Right atrium auricular region (tissue), 2 donors: ENCODE measurements around the gene KRTAP1-5. TPM values are rescaled to one million over a fixed set of nuclear protein-coding genes. Genes with fewer than 3 reads are reported as not detected.

Experiments used
- DNase-seq: peaks from one replicate; pipeline ENCODE4 v3.0.0-alpha.2; 2019; ENCODE audit warnings: low spot score
- H3K27ac ChIP-seq, 2 donors: fragments of 200-600 bp; sonication (generic); 1 replicate in 1 of 2; 2 replicates in 1 of 2; pipeline ENCODE4 v1.5.1; 2016 to 2019
- H3K27me3 ChIP-seq, 2 donors: fragments of 200-600 bp; sonication (generic); one replicate each; pipeline versions ENCODE4 v1.5.1 to v1.6.0; 2017 to 2019
- H3K36me3 ChIP-seq: fragments of 200-600 bp; sonication (generic); one replicate; pipeline ENCODE4 v1.5.1; 2016
- H3K4me1 ChIP-seq, 2 donors: fragments of 200-600 bp; sonication (generic); one replicate each; pipeline versions ENCODE4 v1.5.1 to v1.6.0; 2017 to 2019
- H3K4me3 ChIP-seq, 2 donors: fragments of 200-600 bp; sonication (generic); 1 replicate in 1 of 2; 2 replicates in 1 of 2; pipeline ENCODE4 v1.5.1; 2017 to 2019; ENCODE audit warnings: mild to moderate bottlenecking in 1 of 2, moderate library complexity in 1 of 2
- H3K9me3 ChIP-seq, 2 donors: fragments of 200-600 bp; sonication (generic); one replicate each; pipeline ENCODE4 v1.5.1; 2019
- CTCF ChIP-seq, 2 donors: fragments of 200-600 bp; sonication (generic); IDR thresholded peaks; one replicate each; pipeline ENCODE4 v1.5.1; 2019; ENCODE audit warnings: antibody characterized with exemption in 2 of 2
- total RNA-seq, 2 donors: library from RNA; depleted of rRNA; stranded (reverse); fragments of >200 nt; gene quantifications; one replicate each; pipeline ENCODE4 v1.1.0, GENCODE V29; 2016

KRTAP1-5 gene
- total RNA-seq, 2 donors from 2014 or later = not detected

GRCh38 chr17:40984226-40984625 is 42.8 kb downstream of the KRTAP1-5 start, which contains the start of gene KRT40:
Gene KRT40, minus strand, starts transcription at chr17:40984326. Its CDS starts 53 bp downstream, at chr17:40984273.
- no peaks in the 10 kb centered on the region for H3K36me3 ChIP-seq
- no peaks in the 10 kb centered on the region for H3K27me3 ChIP-seq
- no peak within 1 kb of the TSS for H3K4me3 ChIP-seq
- DNase-seq = no peak
- TF ChIP-seq CTCF (IDR thresholded peaks at IDR 0.05) = no peak
- H3K9me3 ChIP-seq = no peaks in the 10 kb centered on the region
- H3K4me1 ChIP-seq = no peaks in the 10 kb centered on the region
- H3K27ac ChIP-seq = no peak within 1 kb of the TSS

- Histone ChIP-seq H3K4me1 (no peaks in the 10 kb centered on the region), H3K9me3 (no peaks in the 10 kb centered on the region), H3K36me3 (no peaks in the 10 kb centered on the region), H3K27ac (no peak overlapping the region), H3K4me3 (no peak overlapping the region), H3K27me3 (no peaks in the 10 kb centered on the region)
- no peak for DNase-seq
- no peak for TF ChIP-seq CTCF (IDR thresholded peaks at IDR 0.05)
Observed at GRCh38 chr17:40981115-40981514, 45.9 kb downstream of the KRTAP1-5 start.

GRCh38 chr17:40980596-40980995 is 46.4 kb downstream of the KRTAP1-5 start:
- no peak for TF ChIP-seq CTCF (IDR thresholded peaks at IDR 0.05)
- H3K9me3 ChIP-seq = no peaks in the 10 kb centered on the region
- H3K4me3 ChIP-seq = no peak overlapping the region
- H3K27me3 ChIP-seq = no peaks in the 10 kb centered on the region
- H3K4me1 ChIP-seq = no peaks in the 10 kb centered on the region
- H3K27ac ChIP-seq = no peak overlapping the region
- no peaks in the 10 kb centered on the region for H3K36me3 ChIP-seq
- no peak for DNase-seq

- TF ChIP-seq CTCF (IDR thresholded peaks at IDR 0.05) = no peak
- Histone ChIP-seq H3K4me3 (no peak overlapping the region), H3K27ac (no peak overlapping the region), H3K4me1 (no peaks in the 10 kb centered on the region), H3K9me3 (no peaks in the 10 kb centered on the region), H3K27me3 (no peaks in the 10 kb centered on the region), H3K36me3 (no peaks in the 10 kb centered on the region)
- no peak for DNase-seq
Observed at GRCh38 chr17:40980117-40980516, 46.9 kb downstream of the KRTAP1-5 start.

GRCh38 chr17:40978575-40979151 is 48.3 kb downstream of the KRTAP1-5 start:
- no peaks in the 10 kb centered on the region for H3K9me3 ChIP-seq
- no peak for TF ChIP-seq CTCF (IDR thresholded peaks at IDR 0.05)
- H3K4me1 ChIP-seq = no peaks in the 10 kb centered on the region
- H3K27me3 ChIP-seq = no peaks in the 10 kb centered on the region
- DNase-seq = no peak
- no peak overlapping the region for H3K4me3 ChIP-seq
- H3K36me3 ChIP-seq = no peaks in the 10 kb centered on the region
- H3K27ac ChIP-seq = no peak overlapping the region

Other genes starting within 250 kb of the KRTAP1-5 start
- not detected for gene KRT27, start 244.7 kb downstream of the KRTAP1-5 start, total RNA-seq
- not detected for gene KRT28, start 227.2 kb downstream of the KRTAP1-5 start, total RNA-seq
- gene KRT10, start 204.6 kb downstream of the KRTAP1-5 start, total RNA-seq = 10 to 100 TPM; 18.9 to 21.5 TPM
- not detected for gene KRT12, start 160.0 kb downstream of the KRTAP1-5 start, total RNA-seq
- gene KRT20, start 142.0 kb downstream of the KRTAP1-5 start, total RNA-seq = not detected
- not detected for gene KRT23, start 89.6 kb downstream of the KRTAP1-5 start, total RNA-seq
- gene KRT39, start 60.3 kb downstream of the KRTAP1-5 start, total RNA-seq = not detected
- gene KRT40, start 42.9 kb downstream of the KRTAP1-5 start, total RNA-seq = not detected
- gene KRTAP3-3, start 33.0 kb downstream of the KRTAP1-5 start, total RNA-seq = not detected
- gene KRTAP3-2, start 27.3 kb downstream of the KRTAP1-5 start, total RNA-seq = not detected
- not detected for gene KRTAP3-1, start 18.1 kb downstream of the KRTAP1-5 start, total RNA-seq
- not detected for gene KRTAP1-4, start 3.0 kb upstream of the KRTAP1-5 start, total RNA-seq
- under 1 TPM in 1 of 2 donors, not detected in 1; 0.39 TPM for gene KRTAP1-3, start 7.7 kb upstream of the KRTAP1-5 start, total RNA-seq
- not detected for gene KRTAP1-1, start 14.2 kb upstream of the KRTAP1-5 start, total RNA-seq
- not detected for gene KRTAP2-1, start 20.1 kb upstream of the KRTAP1-5 start, total RNA-seq
- gene KRTAP2-2, start 28.0 kb upstream of the KRTAP1-5 start, total RNA-seq = not detected
- not detected for gene KRTAP2-3, start 32.9 kb upstream of the KRTAP1-5 start, total RNA-seq
- not detected for gene KRTAP2-4, start 38.7 kb upstream of the KRTAP1-5 start, total RNA-seq
- gene KRTAP4-7, start 56.9 kb upstream of the KRTAP1-5 start, total RNA-seq = not detected
- not detected for gene KRTAP4-8, start 70.9 kb upstream of the KRTAP1-5 start, total RNA-seq
- not detected for gene KRTAP4-16, start 75.0 kb upstream of the KRTAP1-5 start, total RNA-seq
- not detected for gene KRTAP4-9, start 78.2 kb upstream of the KRTAP1-5 start, total RNA-seq
- gene KRTAP4-11, start 91.2 kb upstream of the KRTAP1-5 start, total RNA-seq = not detected
- gene KRTAP4-12, start 97.0 kb upstream of the KRTAP1-5 start, total RNA-seq = not detected
- not detected for gene KRTAP4-6, start 113.3 kb upstream of the KRTAP1-5 start, total RNA-seq
- gene KRTAP4-5, start 122.6 kb upstream of the KRTAP1-5 start, total RNA-seq = not detected
- gene KRTAP4-4, start 133.5 kb upstream of the KRTAP1-5 start, total RNA-seq = not detected
- not detected for gene KRTAP4-3, start 141.0 kb upstream of the KRTAP1-5 start, total RNA-seq
- gene KRTAP4-2, start 151.0 kb upstream of the KRTAP1-5 start, total RNA-seq = not detected
- gene KRTAP4-1, start 157.7 kb upstream of the KRTAP1-5 start, total RNA-seq = not detected
- gene KRTAP9-1, start 162.7 kb upstream of the KRTAP1-5 start, total RNA-seq = not detected
- not detected for gene KRTAP9-2, start 199.4 kb upstream of the KRTAP1-5 start, total RNA-seq
- not detected for gene KRTAP9-3, start 205.2 kb upstream of the KRTAP1-5 start, total RNA-seq
- gene KRTAP9-8, start 210.8 kb upstream of the KRTAP1-5 start, total RNA-seq = not detected
- not detected for gene KRTAP9-4, start 222.5 kb upstream of the KRTAP1-5 start, total RNA-seq
- gene KRTAP9-9, start 228.2 kb upstream of the KRTAP1-5 start, total RNA-seq = not detected
- gene KRTAP9-6, start 238.2 kb upstream of the KRTAP1-5 start, total RNA-seq = not detected
- not detected for gene KRTAP9-7, start 248.5 kb upstream of the KRTAP1-5 start, total RNA-seq